HG03469 (cell line): ENCODE data around the gene ROMO1.

Source experiments
- ATAC-seq: cut with Tn5 transposase; IDR thresholded peaks from one replicate; pipeline ENCODE4 v1.9.1; 2021; ENCODE audit warnings: mild to moderate bottlenecking, moderate library complexity, moderate number of reproducible peaks; ENCODE audit not compliant: unreplicated experiment

ROMO1 gene

GRCh38 chr20:35699127-35699956, at the start of gene ROMO1, which contains the start of gene NFS1:
Gene ROMO1, plus strand, starts transcription at chr20:35699405. Its CDS starts 228 bp downstream, at chr20:35699633.
Gene NFS1, minus strand, starts transcription at chr20:35699352. Its CDS starts 64 bp downstream, at chr20:35699288.
- ATAC-seq = peak; percentile 51

DNA sequence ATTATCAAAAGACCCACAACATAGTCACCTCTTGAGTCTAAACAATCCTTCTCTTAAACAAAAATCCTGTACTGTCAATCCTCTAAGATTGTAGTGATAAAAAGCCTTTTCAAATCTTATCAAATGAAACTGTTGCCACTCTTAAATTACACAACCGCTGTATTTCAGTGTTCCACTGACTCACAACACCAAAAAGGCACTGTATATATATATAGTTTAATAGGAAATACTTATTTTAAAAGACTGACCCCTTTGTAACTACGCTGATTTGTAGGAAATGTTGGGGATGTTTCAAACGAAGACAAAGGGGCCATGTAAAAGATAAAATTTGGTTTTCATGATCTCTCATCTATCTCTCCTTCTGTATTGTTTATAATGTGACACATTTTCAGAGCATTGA, 48.6 kb upstream of the ROMO1 start:
- no peak for ATAC-seq

GRCh38 chr20:35651958-35652357, 47.2 kb upstream of the ROMO1 start:
- ATAC-seq = no peak

DNA sequence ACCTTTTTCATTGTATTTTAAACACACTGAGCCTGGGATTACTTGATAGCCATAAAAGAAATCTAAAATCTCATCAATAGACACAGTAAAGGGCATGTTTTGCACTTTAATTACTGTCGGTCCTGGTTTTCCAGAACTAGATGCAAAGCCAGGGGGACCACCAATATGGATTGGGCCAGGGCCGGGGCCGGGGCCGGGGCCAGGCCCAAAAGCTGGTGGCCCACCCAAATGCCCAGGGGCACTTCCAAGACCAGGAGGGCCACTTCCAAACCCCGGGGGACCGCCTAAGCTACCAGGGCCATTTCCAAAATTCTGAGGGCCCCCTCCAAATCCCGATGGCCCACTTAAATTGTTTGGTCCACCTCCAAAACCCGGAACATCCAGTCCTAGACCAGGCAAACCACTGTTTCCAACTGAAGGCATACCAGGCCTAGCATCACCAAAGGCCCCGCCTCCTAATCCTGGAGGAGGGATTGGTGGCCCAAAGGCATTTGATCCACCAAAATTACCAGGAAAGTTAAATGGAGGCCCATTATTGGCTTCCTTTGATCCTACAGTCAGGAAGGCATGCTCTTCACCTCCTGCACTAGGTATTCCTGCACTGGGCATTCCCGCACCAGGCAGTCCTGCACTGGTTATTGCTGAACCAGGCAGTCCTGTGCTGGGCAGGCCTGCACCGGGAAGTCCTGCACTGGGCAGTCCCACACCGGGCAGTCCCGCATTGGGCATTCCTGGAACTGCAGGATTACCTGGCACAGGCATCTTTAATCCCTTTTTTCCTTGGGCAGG, 46.4 kb upstream of the ROMO1 start:
- no peak for ATAC-seq

DNA sequence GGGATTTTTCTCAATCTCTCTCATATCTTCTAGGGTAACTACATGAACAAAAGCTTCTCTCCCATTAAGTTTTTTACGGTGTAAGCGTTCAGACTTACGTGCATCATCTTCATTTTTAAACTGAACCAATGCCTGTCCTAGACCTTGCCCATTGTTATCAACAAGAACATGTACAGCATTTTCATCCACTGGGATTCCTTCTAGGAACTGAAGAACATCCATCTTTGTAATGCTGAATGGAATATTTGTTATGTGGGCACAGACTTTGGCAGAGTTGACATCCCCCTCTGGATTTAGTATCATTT, 45.8 kb upstream of the ROMO1 start:
- ATAC-seq = no peak

GRCh38 chr20:35653893-35654292, 45.3 kb upstream of the ROMO1 start:
- ATAC-seq = no peak

DNA sequence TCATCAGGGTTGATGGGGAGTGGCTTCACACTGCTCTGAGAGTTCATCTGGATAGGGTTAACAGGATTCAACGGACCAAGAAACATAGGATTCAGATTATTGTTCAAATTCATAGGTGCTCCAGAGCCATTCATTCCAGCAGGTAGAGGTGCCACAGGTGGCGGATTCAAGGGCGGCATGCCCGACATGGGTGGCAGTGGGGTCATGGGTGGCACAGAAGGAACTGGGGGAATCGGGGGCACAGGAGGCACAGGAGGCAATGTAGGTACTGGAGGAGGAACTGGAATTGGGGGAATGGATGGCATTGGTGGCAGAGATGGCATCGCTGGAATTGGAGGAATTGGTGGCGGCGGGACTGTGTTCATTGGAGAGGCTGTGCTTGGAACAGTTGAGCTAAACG, 44.8 kb upstream of the ROMO1 start:
- ATAC-seq = no peak

DNA sequence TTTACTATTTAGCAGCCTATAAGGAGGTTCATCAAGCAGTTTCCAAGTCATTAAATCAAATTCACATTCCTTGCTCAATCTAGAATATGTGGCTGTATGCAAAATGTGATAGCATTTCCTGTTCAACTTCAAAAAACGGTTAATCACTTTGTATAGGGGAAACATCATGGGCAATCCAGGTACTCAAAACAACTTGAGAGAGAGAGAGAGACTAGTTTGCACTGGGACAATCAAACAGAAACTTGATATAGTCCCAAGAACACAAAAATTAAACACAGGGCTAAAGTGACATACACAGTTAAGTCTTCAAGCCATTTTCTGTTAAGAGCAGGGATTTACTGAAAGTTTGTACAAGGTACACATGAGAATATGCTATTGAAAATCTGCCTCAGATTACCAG, 41.9 kb upstream of the ROMO1 start:
- ATAC-seq = no peak

- ATAC-seq = no peak
Observed at GRCh38 chr20:35660122-35660937, 38.9 kb upstream of the ROMO1 start.

DNA sequence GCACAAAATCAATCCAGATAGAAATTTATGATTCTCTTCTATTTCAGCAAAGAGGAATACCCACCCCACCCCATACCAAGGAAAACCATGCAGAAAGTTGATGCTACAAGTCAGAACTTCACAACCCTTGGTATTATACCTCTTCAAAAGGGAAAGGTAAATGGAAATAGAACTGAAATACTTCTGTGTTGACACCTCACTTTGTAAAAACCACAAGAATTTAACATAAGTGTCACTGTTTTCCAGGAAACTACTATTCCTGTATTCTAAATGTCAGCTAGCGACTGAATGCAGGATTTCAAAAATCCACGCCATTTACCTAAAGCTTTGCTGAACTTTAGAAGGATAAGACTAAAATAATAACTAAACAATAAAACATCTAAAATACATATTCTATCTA, 38.2 kb upstream of the ROMO1 start:
- ATAC-seq = no peak

DNA sequence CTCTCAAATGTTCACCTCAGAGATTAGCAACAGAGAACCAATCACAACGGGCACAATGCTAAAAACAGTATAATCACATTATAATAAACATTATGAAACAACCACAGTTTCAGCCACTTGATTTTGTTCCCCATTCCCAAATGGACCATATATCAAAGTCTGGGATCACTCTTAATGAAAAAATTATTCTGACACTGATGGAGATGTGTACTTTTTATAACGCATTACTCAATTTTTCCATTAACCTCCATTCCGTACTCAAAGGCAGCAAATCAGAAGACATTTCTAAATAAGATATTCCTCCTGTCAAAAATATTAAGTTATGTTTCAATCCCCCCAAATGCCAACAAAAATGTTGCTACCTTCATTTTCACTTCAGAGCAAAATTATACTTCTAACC, 37.3 kb upstream of the ROMO1 start:
- ATAC-seq = no peak

DNA sequence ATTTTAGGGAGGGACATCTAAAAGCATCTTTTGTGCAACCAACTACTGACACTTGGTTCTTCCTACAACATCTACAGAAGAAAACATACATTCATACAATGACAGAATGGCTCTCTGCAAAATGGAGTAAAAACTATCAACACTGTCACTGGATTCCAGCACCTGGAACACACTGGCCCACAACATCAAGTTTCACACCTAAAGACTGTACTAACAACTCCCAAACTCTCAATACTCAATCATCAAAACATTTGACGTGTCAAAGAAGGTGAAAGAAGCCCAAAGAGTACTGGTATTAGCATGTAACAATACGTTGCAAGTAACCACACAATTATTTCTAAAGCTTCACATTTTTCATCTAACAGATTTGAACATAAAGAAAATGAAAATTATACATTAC, 36.7 kb upstream of the ROMO1 start:
- no peak for ATAC-seq

- peak; percentile 7 for ATAC-seq
Observed at GRCh38 chr20:35663516-35664465, 35.4 kb upstream of the ROMO1 start.

DNA sequence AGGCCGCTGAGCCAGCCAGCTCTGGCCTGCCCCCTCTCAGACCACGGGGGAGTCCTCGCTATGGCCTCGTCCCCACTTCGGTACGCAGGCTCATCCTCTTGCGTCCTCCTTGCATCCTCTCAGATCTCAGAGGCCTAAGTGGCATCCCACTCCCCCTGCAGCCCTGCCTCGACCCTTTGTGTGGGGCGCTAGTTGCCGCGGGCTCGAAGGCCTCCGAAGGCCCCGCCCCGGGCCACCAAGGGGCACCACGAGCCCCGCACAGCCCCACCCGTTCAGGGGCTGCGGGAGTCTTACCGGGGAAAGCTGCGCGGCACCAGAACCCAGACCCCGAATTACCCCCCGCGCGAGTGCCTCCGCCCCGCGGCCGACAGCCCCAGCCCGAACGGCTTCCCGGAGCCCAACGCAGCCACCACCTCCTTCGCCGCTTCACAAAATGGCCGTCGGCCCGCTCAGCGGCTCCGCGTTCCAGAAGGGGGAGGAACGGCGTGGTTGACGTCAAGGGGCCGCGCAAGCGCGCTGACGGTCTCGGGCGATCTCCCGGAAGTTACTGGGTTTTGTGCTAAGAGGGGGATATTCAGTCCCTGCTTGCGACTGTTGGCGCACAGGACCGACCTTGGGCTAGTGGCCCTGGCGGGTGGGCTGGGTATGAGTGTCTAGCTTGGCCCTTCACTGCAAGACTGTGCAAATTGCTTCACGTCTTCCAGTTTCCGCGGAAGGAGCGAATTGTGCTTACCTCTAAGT, 34.6 kb upstream of the ROMO1 start, which contains the start of the genes CPNE1 and RBM12:
Gene CPNE1 (minus strand): TSS at position 435 of the 741 bp plus-strand sequence. CDS start 31,977 bp downstream, outside the sequence.
Gene RBM12 (minus strand): TSS at position 435 of the 741 bp plus-strand sequence. CDS start 9,578 bp downstream, outside the sequence.
- ATAC-seq = peak; percentile 58

DNA sequence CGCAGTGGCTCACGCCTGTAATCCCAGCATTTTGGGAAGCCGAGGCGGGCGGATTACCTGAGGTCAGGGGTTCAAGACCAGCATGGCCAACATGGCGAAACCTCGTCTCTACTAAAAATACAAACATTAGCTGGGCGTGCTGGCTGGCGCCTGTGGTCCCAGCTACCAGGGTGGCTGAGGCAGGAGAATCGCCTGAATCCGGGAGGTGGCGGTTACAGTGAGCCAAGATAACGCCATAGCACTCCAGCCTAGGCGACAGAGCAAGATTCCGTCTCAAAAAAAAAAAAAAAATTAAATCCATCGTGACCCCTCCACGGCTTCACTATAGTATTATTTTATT, 33.3 kb upstream of the ROMO1 start:
- ATAC-seq = no peak

GRCh38 chr20:35669221-35669620, 30.0 kb upstream of the ROMO1 start:
- no peak for ATAC-seq

DNA sequence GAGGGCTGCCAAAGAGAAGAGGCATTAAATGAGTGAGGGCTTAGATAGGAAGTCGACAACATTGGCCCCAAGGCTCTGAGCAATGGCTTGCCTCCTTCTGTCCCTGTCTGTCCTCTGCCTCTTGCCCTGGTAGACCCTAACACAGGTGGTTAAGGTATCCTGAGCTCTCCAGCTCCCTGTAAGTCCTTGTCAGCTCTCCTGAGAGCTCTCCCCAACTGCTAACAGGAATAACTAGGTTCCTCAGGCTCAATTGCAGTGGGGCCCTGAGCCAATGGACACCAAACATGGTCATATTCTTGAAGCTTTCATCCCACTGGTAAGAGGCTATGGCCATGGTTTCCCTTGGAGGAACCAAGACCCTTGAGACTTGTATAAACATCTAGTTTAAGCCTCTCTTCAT, 29.5 kb upstream of the ROMO1 start:
- no peak for ATAC-seq

DNA sequence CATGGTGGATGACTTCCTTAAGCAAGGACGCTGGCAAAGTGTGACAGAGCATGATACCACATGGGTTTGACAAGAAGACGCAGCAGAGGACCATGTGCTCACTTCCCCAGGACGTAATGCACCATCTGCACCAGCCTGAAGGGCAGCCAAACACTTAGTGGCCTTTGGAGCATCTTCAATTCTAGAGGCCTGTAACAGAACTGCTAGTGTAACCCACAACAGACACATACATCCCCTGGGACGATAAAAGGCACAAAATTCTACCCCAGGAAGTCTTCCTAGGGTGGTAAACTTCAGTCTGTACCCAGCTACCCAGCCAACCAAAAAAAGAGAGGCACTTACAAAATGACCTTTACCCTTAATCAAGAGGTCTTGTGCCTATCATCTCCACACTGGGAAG, 25.3 kb upstream of the ROMO1 start:
- ATAC-seq = no peak

DNA sequence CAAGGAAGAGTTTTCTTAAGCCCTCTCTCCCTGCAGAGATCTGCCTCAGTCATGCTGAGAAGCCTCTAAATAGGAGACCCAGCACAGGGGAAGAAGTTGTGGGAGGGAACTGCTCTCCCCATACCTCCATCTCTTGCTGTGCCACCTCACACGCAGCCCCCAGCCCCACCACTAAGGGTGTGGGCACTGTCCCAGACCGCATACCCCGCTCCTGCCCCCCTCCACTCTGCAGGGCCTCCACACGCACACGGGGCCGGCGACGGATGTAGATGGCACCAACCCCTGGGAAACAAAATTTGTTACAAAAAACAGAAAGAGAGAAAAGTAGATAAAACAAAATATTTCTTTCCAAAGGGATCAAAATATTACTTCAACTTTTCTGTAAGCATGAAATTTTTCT, 24.3 kb upstream of the ROMO1 start:
- ATAC-seq = no peak
